GM23338 (cell line): ENCODE data around the gene PRKCH. TPM values are rescaled to one million over a fixed set of nuclear protein-coding genes. Genes with fewer than 3 reads are reported as not detected.

Experiments used
- ATAC-seq: fragments of 200-7000 bp; cut with Tn5 transposase; 3 replicates; pipeline ENCODE4 v1.9.1; 2020
- DNase-seq: peaks from one replicate; pipeline ENCODE4 v3.0.0-alpha.2; 2015; ENCODE audit warnings: low spot score
- H2AFZ ChIP-seq: fragments of 200-600 bp; sonication (generic); 2 replicates; pipeline ENCODE4 v1.8.0; 2016; ENCODE audit warnings: antibody characterized with exemption, mild to moderate bottlenecking, moderate library complexity
- H3F3A ChIP-seq: fragments of 200-600 bp; sonication (generic); replicated peaks from 2 replicates; pipeline ENCODE4 v1.8.0; 2017; ENCODE audit warnings: antibody characterized with exemption, mixed run types, low read depth
- H3K27ac ChIP-seq: fragments of 200-600 bp; sonication (generic); 2 replicates; pipeline ENCODE4 v1.6.1; 2016; ENCODE audit warnings: low read depth
- H3K27me3 ChIP-seq: fragments of 200-600 bp; sonication (generic); 2 replicates; pipeline ENCODE4 v1.8.0; 2016; ENCODE audit warnings: mild to moderate bottlenecking, mixed run types, moderate library complexity; ENCODE audit not compliant: insufficient read depth
- H3K36me3 ChIP-seq: fragments of 200-600 bp; sonication (generic); 2 replicates; pipeline ENCODE4 v1.8.0; 2016; ENCODE audit warnings: mild to moderate bottlenecking; ENCODE audit not compliant: insufficient read depth
- H3K4me1 ChIP-seq: fragments of 200-600 bp; sonication (generic); 2 replicates; pipeline ENCODE4 v1.8.0; 2016; ENCODE audit warnings: mild to moderate bottlenecking, moderate library complexity; ENCODE audit not compliant: insufficient read depth
- H3K4me2 ChIP-seq: fragments of 200-600 bp; sonication (generic); 2 replicates; pipeline ENCODE4 v1.7.1; 2017; ENCODE audit warnings: mixed run types
- H3K4me3 ChIP-seq: fragments of 200-600 bp; sonication (generic); 2 replicates; pipeline ENCODE4 v1.6.1; 2016; ENCODE audit warnings: mixed run types
- H3K79me2 ChIP-seq: fragments of 200-600 bp; sonication (generic); replicated peaks from 2 replicates; pipeline ENCODE4 v1.8.0; 2017; ENCODE audit warnings: mild to moderate bottlenecking; ENCODE audit not compliant: insufficient read depth
- H3K9me2 ChIP-seq: fragments of 200-600 bp; sonication (generic); 2 replicates; pipeline ENCODE4 v1.8.0; 2017; ENCODE audit not compliant: insufficient read depth
- H4K20me1 ChIP-seq: fragments of 200-600 bp; sonication (generic); replicated peaks from 2 replicates; pipeline ENCODE4 v1.8.0; 2017; ENCODE audit warnings: mild to moderate bottlenecking; ENCODE audit not compliant: insufficient read depth
- H3K27ac Mint-ChIP-seq: 2 replicates; pipeline ENCODE4 v1.8.0; 2020; ENCODE audit warnings: inconsistent platforms, mild to moderate bottlenecking, moderate library complexity, mixed read lengths
- H3K27me3 Mint-ChIP-seq: 3 replicates; pipeline ENCODE4 v1.8.0; 2022; ENCODE audit warnings: low read depth, mild to moderate bottlenecking, moderate library complexity, mixed read lengths, inconsistent platforms; ENCODE audit not compliant: insufficient read depth, poor library complexity
- H3K36me3 Mint-ChIP-seq: 3 replicates; pipeline ENCODE4 v1.8.0; 2021; ENCODE audit warnings: low read depth, mild to moderate bottlenecking, inconsistent platforms, moderate library complexity, mixed read lengths
- H3K4me1 Mint-ChIP-seq: 3 replicates; pipeline ENCODE4 v1.8.0; 2020; ENCODE audit warnings: mild to moderate bottlenecking, inconsistent platforms, mixed read lengths
- H3K4me3 Mint-ChIP-seq: 3 replicates; pipeline ENCODE4 v1.8.0; 2021; ENCODE audit warnings: moderate library complexity, mild to moderate bottlenecking, inconsistent platforms, mixed read lengths
- H3K9me3 Mint-ChIP-seq: 3 replicates; pipeline ENCODE4 v1.8.0; 2020; ENCODE audit warnings: moderate library complexity, mild to moderate bottlenecking, inconsistent platforms, mixed read lengths
- CREB1 ChIP-seq: fragments of 250-450 bp; sonication (Bioruptor Pico); IDR thresholded peaks from 2 replicates; pipeline ENCODE4 v1.5.0; 2020; ENCODE audit warnings: low read depth, mild to moderate bottlenecking, moderate library complexity
- EZH2 ChIP-seq: fragments of 200-600 bp; sonication (generic); IDR thresholded peaks from one replicate; pipeline ENCODE4 v1.8.0; 2017; ENCODE audit warnings: antibody characterized with exemption, mild to moderate bottlenecking, low read depth; ENCODE audit not compliant: unreplicated experiment
- EZH2phosphoT487 ChIP-seq: fragments of 200-600 bp; sonication (generic); IDR thresholded peaks from one replicate; pipeline ENCODE4 v1.8.1; 2018; ENCODE audit warnings: antibody characterized with exemption; ENCODE audit not compliant: unreplicated experiment
- JUNB ChIP-seq: IDR thresholded peaks from one replicate; pipeline ENCODE4 v1.6.1; 2016; ENCODE audit warnings: antibody characterized with exemption; ENCODE audit not compliant: unreplicated experiment
- NANOG ChIP-seq: IDR thresholded peaks from 2 replicates; pipeline ENCODE4 v1.6.1; 2016; ENCODE audit warnings: antibody characterized with exemption, borderline replicate concordance
- POLR2AphosphoS5 ChIP-seq: IDR thresholded peaks from 2 replicates; pipeline ENCODE4 v1.6.1; 2016; ENCODE audit warnings: antibody characterized with exemption, low read depth
- STAT1 ChIP-seq: IDR thresholded peaks from one replicate; pipeline ENCODE4 v1.6.1; 2016; ENCODE audit warnings: antibody characterized with exemption; ENCODE audit not compliant: unreplicated experiment
- ZNF114 ChIP-seq: fragments of 250-450 bp; sonication (Bioruptor Pico); IDR thresholded peaks from 2 replicates; pipeline ENCODE4 v1.5.0; 2020; ENCODE audit warnings: mild to moderate bottlenecking, moderate library complexity
- ZNF331 ChIP-seq: fragments of 250-450 bp; sonication (Bioruptor Pico); IDR thresholded peaks from 2 replicates; pipeline ENCODE4 v1.5.0; 2020; ENCODE audit warnings: low read depth, mild to moderate bottlenecking, moderate library complexity
- polyA plus RNA-seq: library from polyadenylated mRNA; unstranded; fragments of >200 nt; fragmentation: Nextera tagmentation; extraction: Ambion mirVana; gene quantifications from 2 replicates; pipeline ENCODE4 v1.2.1, GENCODE V29; 2016
- total RNA-seq: library from RNA; depleted of rRNA; stranded (reverse); fragments of >200 nt; shearing (Covaris generic); gene quantifications from 2 replicates; pipeline ENCODE4 v1.2.3, GENCODE V29; 2014
- TF ChIP-seq, protein P1 (sequence below): IDR thresholded peaks from 2 replicates; pipeline ENCODE4 v1.6.1; 2016; ENCODE audit warnings: antibody characterized with exemption
- TF ChIP-seq, protein P2 (sequence below), 2 experiments: fragments of 200-600 bp in 1 of 2; sonication (generic) in 1 of 2; conservative IDR thresholded peaks; 2 replicates each; pipeline versions ENCODE4 v1.5.1 to v1.6.1; 2016 to 2017; ENCODE audit warnings: antibody characterized with exemption in 2 of 2, low read depth in 2 of 2, mild to moderate bottlenecking in 2 of 2, moderate library complexity in 1 of 2
- TF ChIP-seq, protein P3 (sequence below): IDR thresholded peaks from one replicate; pipeline ENCODE4 v1.6.1; 2018; ENCODE audit warnings: antibody characterized with exemption; ENCODE audit not compliant: unreplicated experiment

Gene PRKCH
- total and polyA plus RNA-seq, 2 experiments from 2014 or later = 5.4 to 10.1 TPM

DNA sequence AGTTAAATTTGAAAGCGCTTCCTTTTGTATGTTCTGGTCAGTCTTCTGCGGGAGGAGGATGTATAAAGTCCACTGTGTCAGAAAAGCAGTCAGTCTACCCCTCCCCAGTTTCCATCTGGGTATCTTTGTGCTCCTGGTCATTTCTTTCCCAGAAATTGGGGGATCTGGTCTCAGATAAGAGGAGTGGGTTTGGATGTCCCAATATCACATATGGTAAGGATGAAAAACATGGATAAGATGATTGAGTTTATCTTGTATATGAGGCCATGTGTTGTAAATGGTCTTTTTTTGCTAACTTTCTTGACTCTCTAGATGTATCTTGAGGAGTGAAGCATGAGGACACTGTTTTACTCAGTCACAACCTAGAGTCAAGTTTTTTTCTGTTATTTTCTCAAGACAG is 187.1 kb downstream of the PRKCH start:
- H3F3A ChIP-seq = no peaks in the 10 kb centered on the region
- Mint-ChIP-seq H3K4me1 (peaks cover 43% of the 10 kb centered on the region), H3K4me3 (no peak overlapping the region), H3K27ac (no peak overlapping the region), H3K36me3 (no peaks in the 10 kb centered on the region; the same call in 2 of the 3 replicates), H3K9me3 (no peaks in the 10 kb centered on the region), H3K27me3 (peaks cover 1% of the 10 kb centered on the region)
- ATAC-seq (no peak), DNase-seq (no peak)
- no peak overlapping the region for H3K4me3 ChIP-seq
- TF ChIP-seq ZNF331 (CRISPR knock-in tag) (no peak), STAT1 (no peak), NANOG (no peak)
- TF ChIP-seq, protein P1, sequence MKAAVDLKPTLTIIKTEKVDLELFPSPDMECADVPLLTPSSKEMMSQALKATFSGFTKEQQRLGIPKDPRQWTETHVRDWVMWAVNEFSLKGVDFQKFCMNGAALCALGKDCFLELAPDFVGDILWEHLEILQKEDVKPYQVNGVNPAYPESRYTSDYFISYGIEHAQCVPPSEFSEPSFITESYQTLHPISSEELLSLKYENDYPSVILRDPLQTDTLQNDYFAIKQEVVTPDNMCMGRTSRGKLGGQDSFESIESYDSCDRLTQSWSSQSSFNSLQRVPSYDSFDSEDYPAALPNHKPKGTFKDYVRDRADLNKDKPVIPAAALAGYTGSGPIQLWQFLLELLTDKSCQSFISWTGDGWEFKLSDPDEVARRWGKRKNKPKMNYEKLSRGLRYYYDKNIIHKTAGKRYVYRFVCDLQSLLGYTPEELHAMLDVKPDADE = no peak
- peak overlapping the region; percentile 24; the same call in 1 of the 2 replicates for H2AFZ ChIP-seq
- peaks cover 6% of the 10 kb centered on the region; the same call in 1 of the 2 replicates for H3K9me2 ChIP-seq
- H3K4me1 ChIP-seq = peaks cover 38% of the 10 kb centered on the region
- no peaks in the 10 kb centered on the region for H3K36me3 ChIP-seq
- H4K20me1 ChIP-seq = no peaks in the 10 kb centered on the region
- 0 out of 2 replicates have a peak overlapping the region, but pooled peaks have one; percentile 9 for H3K4me2 ChIP-seq
- no peaks in the 10 kb centered on the region for H3K27me3 ChIP-seq
- H3K27ac ChIP-seq = no peak overlapping the region
- no peaks in the 10 kb centered on the region for H3K79me2 ChIP-seq

DNA sequence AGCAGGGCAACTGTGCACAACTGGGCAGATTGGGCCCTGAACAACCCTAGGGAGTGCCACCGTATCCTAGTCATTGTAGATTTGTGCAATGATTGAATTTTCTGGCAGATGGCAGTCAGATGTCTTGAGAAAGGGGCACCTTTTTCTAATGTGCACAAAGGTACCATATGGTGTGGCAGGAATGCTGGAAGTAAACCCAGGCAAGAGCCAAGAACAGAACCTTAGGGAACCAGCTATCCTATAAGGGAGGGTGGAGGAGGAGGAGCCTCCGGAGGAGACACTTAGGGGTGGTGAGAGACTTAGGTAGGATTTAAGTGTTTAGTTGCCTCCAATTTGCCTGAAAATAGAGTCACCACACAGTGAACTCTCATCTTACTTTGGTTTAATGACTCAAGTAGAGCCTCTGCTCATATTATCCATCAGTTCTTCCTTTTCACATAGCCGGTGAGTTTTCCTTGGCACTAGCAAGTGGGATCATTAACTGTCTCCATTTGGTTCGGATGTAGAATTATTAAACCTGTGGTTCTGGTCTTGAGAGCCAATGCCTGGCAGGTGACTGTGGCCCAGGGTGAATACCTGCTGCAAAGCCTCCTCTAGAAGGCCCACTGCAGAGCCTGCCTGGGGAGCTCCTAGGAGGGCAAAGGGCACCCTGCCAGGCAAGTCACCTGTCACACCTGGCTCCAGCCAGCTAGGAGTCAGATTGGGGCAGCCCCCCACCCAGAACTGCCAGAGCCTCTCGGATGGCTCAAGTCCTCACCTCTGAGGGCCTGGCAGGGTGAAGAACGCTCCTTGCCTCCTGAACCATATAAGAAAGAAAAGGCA is 189.6 kb downstream of the PRKCH start:
- ATAC-seq (peak; percentile 34; the same call in 2 of the 3 replicates), DNase-seq (no peak)
- no peak overlapping the region for H3K27ac Mint-ChIP-seq
- H3K4me3 ChIP-seq = no peak overlapping the region
- peaks cover 24% of the 10 kb centered on the region for H3K4me1 ChIP-seq
- no peak overlapping the region for H3K27ac ChIP-seq
- H3F3A ChIP-seq = no peaks in the 10 kb centered on the region
- no peaks in the 10 kb centered on the region for H3K79me2 ChIP-seq
- no peaks in the 10 kb centered on the region for H3K27me3 ChIP-seq
- H3K36me3 ChIP-seq = no peaks in the 10 kb centered on the region
- H2AFZ ChIP-seq = no peak overlapping the region
- no peaks in the 10 kb centered on the region for H3K9me3 Mint-ChIP-seq
- H3K4me3 Mint-ChIP-seq = no peak overlapping the region
- peaks cover 6% of the 10 kb centered on the region; the same call in 1 of the 2 replicates for H3K9me2 ChIP-seq
- H4K20me1 ChIP-seq = no peaks in the 10 kb centered on the region
- no peak overlapping the region for H3K4me2 ChIP-seq
- H3K27me3 Mint-ChIP-seq = peaks cover 3% of the 10 kb centered on the region
- H3K36me3 Mint-ChIP-seq = no peaks in the 10 kb centered on the region
- H3K4me1 Mint-ChIP-seq = peaks cover 31% of the 10 kb centered on the region
- TF ChIP-seq STAT1 (no peak), JUNB (no peak), ZNF114 (no peak), NANOG (no peak), CREB1 (no peak), EZH2phosphoT487 (no peak), ZNF331 (CRISPR knock-in tag) (no peak), POLR2AphosphoS5 (no peak), EZH2 (no peak)
- TF ChIP-seq, protein P2, sequence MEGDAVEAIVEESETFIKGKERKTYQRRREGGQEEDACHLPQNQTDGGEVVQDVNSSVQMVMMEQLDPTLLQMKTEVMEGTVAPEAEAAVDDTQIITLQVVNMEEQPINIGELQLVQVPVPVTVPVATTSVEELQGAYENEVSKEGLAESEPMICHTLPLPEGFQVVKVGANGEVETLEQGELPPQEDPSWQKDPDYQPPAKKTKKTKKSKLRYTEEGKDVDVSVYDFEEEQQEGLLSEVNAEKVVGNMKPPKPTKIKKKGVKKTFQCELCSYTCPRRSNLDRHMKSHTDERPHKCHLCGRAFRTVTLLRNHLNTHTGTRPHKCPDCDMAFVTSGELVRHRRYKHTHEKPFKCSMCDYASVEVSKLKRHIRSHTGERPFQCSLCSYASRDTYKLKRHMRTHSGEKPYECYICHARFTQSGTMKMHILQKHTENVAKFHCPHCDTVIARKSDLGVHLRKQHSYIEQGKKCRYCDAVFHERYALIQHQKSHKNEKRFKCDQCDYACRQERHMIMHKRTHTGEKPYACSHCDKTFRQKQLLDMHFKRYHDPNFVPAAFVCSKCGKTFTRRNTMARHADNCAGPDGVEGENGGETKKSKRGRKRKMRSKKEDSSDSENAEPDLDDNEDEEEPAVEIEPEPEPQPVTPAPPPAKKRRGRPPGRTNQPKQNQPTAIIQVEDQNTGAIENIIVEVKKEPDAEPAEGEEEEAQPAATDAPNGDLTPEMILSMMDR (conservative IDR thresholded peaks at IDR 0.05; ENCODE audit: low read depth in 2 of 2) = no peak
- TF ChIP-seq, protein P1 = no peak
- TF ChIP-seq, protein P3, sequence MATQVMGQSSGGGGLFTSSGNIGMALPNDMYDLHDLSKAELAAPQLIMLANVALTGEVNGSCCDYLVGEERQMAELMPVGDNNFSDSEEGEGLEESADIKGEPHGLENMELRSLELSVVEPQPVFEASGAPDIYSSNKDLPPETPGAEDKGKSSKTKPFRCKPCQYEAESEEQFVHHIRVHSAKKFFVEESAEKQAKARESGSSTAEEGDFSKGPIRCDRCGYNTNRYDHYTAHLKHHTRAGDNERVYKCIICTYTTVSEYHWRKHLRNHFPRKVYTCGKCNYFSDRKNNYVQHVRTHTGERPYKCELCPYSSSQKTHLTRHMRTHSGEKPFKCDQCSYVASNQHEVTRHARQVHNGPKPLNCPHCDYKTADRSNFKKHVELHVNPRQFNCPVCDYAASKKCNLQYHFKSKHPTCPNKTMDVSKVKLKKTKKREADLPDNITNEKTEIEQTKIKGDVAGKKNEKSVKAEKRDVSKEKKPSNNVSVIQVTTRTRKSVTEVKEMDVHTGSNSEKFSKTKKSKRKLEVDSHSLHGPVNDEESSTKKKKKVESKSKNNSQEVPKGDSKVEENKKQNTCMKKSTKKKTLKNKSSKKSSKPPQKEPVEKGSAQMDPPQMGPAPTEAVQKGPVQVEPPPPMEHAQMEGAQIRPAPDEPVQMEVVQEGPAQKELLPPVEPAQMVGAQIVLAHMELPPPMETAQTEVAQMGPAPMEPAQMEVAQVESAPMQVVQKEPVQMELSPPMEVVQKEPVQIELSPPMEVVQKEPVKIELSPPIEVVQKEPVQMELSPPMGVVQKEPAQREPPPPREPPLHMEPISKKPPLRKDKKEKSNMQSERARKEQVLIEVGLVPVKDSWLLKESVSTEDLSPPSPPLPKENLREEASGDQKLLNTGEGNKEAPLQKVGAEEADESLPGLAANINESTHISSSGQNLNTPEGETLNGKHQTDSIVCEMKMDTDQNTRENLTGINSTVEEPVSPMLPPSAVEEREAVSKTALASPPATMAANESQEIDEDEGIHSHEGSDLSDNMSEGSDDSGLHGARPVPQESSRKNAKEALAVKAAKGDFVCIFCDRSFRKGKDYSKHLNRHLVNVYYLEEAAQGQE = no peak
